ENCODE measurements around the gene RAB20.

DNA sequence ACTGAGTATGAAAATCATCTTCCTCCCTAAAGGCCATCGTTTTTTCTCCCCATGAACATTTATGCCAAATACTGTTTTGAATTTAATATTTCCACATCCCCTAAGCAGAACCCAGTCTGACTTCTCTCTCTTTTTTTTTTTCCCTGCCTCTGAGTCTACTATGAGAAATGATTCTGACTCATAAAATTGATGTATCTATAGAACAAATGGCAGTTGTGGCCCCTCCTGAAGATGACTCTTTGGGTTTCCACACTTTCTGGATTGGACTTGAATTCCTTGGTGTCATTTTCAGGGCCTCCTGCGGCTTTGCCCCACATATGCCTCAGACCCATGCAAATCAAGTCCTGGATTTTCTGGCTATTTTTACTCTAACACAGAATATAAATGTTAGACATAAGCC, 31.1 kb upstream of the RAB20 start:
- TF ChIP-seq CTCF (IDR thresholded peaks at IDR 0.05) (no peak), POLR2A (IDR thresholded peaks at IDR 0.05) (no peak)
